Uterus (tissue), 2 donors: ENCODE results near the gene MARCHF6.

Source experiments
- CTCF ChIP-seq, 4 experiments: fragments of 200-600 bp in 2 of 4; fragments of 450-650 bp in 2 of 4; sonication (generic) in 2 of 4; IDR thresholded peaks; one replicate each; pipeline ENCODE4 v1.5.1; 2016 to 2019; ENCODE audit warnings: antibody characterized with exemption in 4 of 4, mild to moderate bottlenecking in 2 of 4, moderate library complexity in 1 of 4
- POLR2A ChIP-seq, 2 donors: fragments of 450-650 bp; IDR thresholded peaks; one replicate each; pipeline ENCODE4 v1.6.1; 2016; ENCODE audit warnings: antibody characterized with exemption in 2 of 2, mild to moderate bottlenecking in 1 of 2, moderate library complexity in 1 of 2

- no peak for TF ChIP-seq CTCF (IDR thresholded peaks at IDR 0.05)
- no peak for TF ChIP-seq POLR2A (IDR thresholded peaks at IDR 0.05)
These were observed 14.1 kb downstream of the MARCHF6 start for GRCh38 chr5:10367579-10367978.
